Measurements from ENCODE around the gene FOXN3. TPM values are rescaled to one million over a fixed set of nuclear protein-coding genes. Genes with fewer than 3 reads are reported as not detected.

The FOXN3 gene
- total RNA-seq, 4 donors from 2014 or later: 118 to 211 (median 167) TPM

DNA sequence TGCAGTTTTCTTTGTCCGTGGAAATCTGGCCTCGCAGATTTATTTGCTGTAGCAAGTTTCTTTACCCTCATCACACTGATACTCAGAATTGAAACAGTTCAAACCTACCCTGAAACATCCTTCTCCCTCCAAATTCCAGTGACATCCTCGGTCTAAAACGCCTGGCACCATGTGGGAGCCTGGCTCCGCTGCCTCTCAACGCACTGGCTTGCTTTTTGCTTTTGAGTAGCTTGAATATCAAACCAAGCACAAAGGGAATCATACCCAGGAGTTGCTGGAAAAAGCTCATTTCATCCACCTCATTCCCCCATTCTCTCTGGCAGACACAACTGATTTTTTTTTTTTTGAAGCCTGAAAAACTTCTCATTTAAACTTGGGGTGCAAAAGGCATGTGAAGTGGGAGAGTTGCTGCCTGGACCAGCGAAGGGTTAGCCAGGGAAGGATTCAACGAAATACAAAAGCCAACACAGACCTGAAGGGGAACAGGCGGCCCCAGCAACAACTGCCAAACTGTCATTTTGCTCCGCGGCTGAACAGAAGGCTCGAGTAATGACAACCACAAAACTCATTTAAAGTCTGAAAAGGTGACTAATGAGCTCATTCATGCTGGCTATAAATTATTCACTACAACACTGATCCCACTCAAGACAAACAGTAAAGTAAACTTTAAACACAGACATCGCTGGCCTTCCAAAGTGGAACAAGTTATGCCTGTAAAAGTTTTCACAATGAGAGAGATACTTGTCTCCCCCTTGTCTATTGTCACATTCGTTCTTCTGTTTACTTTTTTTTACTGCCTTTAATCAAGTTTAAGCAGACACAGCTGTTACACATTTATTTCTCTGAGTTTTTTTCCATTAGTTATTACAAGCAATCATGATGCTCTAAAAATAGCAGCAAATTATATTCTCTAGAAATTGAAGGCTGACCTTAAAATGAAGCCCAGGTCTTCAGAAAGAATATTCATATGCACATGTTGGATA is 12.5 kb upstream of the FOXN3 start:
- intact Hi-C loops (cut with DNase I; ENCODE audit: low total_unique reads): no loop called here
- 8 to 15% methylated on average over 14 of the region's 14 CpGs for WGBS, 2 donors
- no peak overlapping the region for H3K4me3 ChIP-seq (ENCODE audit: low read depth, poor library complexity, severe bottlenecking)
- TF ChIP-seq POLR2A (IDR thresholded peaks at IDR 0.05): no peak
- TF ChIP-seq, protein P1, sequence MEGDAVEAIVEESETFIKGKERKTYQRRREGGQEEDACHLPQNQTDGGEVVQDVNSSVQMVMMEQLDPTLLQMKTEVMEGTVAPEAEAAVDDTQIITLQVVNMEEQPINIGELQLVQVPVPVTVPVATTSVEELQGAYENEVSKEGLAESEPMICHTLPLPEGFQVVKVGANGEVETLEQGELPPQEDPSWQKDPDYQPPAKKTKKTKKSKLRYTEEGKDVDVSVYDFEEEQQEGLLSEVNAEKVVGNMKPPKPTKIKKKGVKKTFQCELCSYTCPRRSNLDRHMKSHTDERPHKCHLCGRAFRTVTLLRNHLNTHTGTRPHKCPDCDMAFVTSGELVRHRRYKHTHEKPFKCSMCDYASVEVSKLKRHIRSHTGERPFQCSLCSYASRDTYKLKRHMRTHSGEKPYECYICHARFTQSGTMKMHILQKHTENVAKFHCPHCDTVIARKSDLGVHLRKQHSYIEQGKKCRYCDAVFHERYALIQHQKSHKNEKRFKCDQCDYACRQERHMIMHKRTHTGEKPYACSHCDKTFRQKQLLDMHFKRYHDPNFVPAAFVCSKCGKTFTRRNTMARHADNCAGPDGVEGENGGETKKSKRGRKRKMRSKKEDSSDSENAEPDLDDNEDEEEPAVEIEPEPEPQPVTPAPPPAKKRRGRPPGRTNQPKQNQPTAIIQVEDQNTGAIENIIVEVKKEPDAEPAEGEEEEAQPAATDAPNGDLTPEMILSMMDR (IDR thresholded peaks at IDR 0.05): no peak
- no peak for DNase-seq (ENCODE audit: low spot score in 2 of 2)

DNA sequence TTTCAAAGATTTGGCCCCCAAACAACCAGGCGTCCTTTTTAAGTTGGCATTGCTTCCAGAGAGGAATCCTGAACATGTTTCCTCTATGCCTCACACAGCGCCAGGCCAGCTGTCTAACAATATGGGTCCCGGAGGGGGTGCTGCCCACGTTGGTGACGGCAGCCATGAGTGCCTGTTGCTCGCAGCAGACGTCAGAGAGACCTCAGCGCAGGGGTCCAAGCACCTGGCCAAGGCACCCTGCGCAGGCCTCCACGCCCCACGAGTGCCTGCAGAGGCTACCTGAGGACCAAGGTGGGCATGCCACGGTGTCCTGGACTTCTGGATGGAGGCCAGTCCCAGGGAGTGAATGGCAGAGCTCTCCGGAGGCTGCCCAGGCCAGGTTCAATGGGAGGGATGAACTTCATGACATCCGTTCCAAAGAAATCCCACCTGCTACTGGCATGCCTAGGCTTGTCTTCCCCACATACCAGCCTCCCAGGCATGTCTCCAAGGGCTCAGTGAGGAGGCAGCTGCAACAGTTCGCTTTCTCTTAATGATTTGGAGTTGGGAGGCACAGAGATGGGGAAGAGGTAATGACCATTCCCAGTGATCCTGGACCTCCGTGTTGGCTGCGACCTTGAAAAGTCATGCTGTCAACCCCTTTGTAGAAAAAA is 11.6 kb upstream of the FOXN3 start:
- TF ChIP-seq, protein P1 (IDR thresholded peaks at IDR 0.05): no peak
- no peak for TF ChIP-seq POLR2A (IDR thresholded peaks at IDR 0.05)
- 29 to 37% methylated on average over 17 of the region's 17 CpGs for WGBS, 2 donors
- intact Hi-C loops (cut with DNase I; ENCODE audit: low total_unique reads): no loop called here
- no peak overlapping the region for H3K4me3 ChIP-seq (ENCODE audit: low read depth, poor library complexity, severe bottlenecking)
- DNase-seq (ENCODE audit: low spot score in 2 of 2): peak in 1 of 2 donors; percentile 62

DNA sequence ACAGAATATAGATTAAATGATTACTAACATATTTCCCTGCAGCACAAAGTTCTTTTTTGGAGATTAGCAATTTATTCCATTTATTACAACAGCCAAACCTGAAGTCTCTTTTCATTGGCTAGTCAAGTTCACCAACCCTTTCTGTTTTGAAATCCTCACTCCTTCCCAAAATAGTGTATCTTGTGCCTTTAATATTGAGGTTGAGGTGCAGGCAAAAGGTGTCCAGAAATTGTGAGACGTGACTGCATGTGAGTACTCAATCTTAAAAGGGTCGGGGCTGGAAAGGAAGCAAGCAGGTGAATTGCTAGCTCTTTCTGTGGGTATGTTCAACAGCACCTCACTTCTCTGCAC is 11.1 kb upstream of the FOXN3 start:
- intact Hi-C loops (cut with DNase I; ENCODE audit: low total_unique reads): no loop called here
- no peak overlapping the region for H3K4me3 ChIP-seq (ENCODE audit: low read depth, poor library complexity, severe bottlenecking)
- WGBS, 2 donors: 35 to 40% methylated on average over 2 of the region's 2 CpGs
- no peak for TF ChIP-seq POLR2A (IDR thresholded peaks at IDR 0.05)
- TF ChIP-seq, protein P1 (IDR thresholded peaks at IDR 0.05): no peak
- no peak for DNase-seq (ENCODE audit: low spot score in 2 of 2)

DNA sequence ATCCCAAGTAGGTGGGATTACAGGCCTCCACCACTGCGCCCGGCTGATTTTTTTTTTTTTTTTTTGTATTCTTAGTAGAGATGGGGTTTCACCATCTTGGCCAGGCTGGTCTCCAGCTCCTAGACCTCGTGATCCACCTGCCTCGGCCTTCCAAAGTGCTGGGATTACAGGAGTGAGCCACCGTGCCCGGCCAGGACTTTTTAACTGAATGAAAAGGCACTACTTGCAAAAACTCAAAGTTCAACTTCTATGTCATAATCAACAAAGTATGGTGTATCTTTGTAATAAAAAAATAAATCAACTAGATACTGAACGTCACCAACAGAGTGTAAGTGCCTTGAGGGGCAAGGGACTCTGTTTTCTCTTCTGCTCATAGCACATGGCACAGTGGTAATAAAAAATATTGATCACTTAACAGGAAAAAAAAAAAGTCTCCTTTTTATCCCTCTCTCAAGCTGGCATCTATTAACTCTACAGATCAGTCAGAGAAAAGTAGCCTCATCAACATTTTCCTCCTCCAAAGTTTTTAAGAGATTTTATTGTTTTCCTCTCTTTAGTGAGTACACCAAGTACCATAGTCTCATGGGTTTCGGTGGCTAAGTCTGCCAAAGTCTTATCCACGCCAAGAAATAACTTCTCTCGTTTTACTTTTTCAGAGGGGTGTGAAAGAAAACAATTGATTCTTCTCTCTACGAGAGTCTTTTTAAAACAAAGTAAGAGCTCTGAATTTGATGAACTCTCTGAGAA is 10.6 kb upstream of the FOXN3 start:
- intact Hi-C loops (cut with DNase I; ENCODE audit: low total_unique reads): no loop called here
- no peak for TF ChIP-seq POLR2A (IDR thresholded peaks at IDR 0.05)
- TF ChIP-seq, protein P1 (IDR thresholded peaks at IDR 0.05): no peak
- no peak for DNase-seq (ENCODE audit: low spot score in 2 of 2)
- 45 to 52% methylated on average over 11 of the region's 11 CpGs for WGBS, 2 donors
- H3K4me3 ChIP-seq (ENCODE audit: low read depth, poor library complexity, severe bottlenecking): no peak overlapping the region

DNA sequence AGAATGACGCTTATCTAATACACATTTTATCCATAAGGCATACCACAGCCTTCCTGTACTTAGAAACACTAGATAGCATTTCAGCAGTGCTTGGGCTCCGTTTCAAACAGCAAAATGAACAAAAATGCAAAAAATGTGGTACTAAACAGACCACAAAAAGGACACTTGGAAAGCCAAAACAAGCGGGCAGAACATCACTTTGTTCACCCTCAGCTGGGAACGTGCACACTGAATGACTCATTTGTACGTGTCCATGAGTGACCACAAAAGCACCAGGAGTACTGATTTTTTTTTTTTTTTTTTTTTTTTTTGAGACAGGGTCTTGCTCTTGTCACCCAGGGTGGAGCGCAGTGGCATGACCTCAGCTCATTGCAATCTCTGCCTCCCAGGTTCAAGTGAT is 8.9 kb upstream of the FOXN3 start:
- intact Hi-C loops (cut with DNase I; ENCODE audit: low total_unique reads): no loop called here
- DNase-seq (ENCODE audit: low spot score in 2 of 2): peak in 1 of 2 donors; percentile 73
- no peak for TF ChIP-seq POLR2A (IDR thresholded peaks at IDR 0.05)
- TF ChIP-seq, protein P1 (IDR thresholded peaks at IDR 0.05): no peak
- no peak overlapping the region for H3K4me3 ChIP-seq (ENCODE audit: low read depth, poor library complexity, severe bottlenecking)
- 64 to 70% methylated on average over 6 of the region's 6 CpGs for WGBS, 2 donors

All from lower leg skin (tissue), 4 donors.